ENCODE data around the gene SUN3.
"Not testable (repeated sequence)": the region's sequence is repeated elsewhere in the genome, so short reads cannot be mapped to it uniquely, and the experiment has no call there.

SUN3 gene

DNA sequence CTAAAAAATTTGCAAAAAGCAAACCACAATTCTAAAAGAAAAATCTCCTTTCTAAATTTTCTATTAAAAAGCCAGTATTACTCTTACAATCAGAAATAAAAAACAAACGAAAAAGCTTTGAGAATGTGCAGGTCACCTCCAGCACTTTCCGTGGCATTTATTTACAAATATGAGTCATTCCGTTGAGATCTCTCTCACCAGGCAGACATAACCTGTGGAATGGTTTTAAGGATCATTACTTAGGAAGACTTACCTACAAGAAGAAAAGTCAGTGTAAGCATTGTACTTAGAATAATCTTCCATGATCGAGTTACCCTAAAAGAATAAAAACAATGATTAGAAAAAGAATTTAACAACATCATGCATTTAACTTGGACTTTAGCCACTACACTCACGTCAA lies 3.3 kb downstream of the SUN3 start:
- DNase-seq (ENCODE audit: low read depth): no peak

- no peak for DNase-seq (ENCODE audit: low read depth)
Observed at GRCh38 chr7:48017674-48018073, 11.2 kb downstream of the SUN3 start.

- DNase-seq (ENCODE audit: low read depth): no peak
Observed at GRCh38 chr7:48016641-48017040, 12.3 kb downstream of the SUN3 start.

DNA sequence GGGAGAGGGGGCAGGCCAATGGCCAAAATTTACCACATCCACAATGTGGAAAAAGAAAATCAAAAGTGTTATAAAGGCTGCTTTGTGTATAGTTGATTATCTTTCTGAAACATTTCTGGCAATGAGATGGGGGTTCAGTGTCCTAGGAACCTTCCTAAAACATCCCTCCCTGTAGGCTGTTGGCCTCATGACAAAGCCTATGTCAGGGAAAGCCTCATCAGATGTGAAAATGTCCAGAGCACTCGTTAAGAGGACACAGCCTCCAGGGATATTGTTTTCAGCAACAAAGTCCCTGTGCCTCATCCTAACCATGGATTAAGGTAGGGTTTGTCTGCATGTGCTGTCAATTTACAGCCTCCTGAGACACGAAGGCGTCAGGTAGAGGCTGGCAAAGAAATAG lies 17.0 kb downstream of the SUN3 start:
- no peak for DNase-seq (ENCODE audit: low read depth)

- no peak for DNase-seq (ENCODE audit: low read depth)
Observed at GRCh38 chr7:48011323-48011722, 17.6 kb downstream of the SUN3 start.

GRCh38 chr7:48009954-48010353 lies 19.0 kb downstream of the SUN3 start:
- DNase-seq (ENCODE audit: low read depth): no peak

- DNase-seq (ENCODE audit: low read depth): no peak
Observed at GRCh38 chr7:48009257-48009656, 19.6 kb downstream of the SUN3 start.

GRCh38 chr7:48006866-48007265 lies 22.0 kb downstream of the SUN3 start:
- DNase-seq (ENCODE audit: low read depth): no peak

DNA sequence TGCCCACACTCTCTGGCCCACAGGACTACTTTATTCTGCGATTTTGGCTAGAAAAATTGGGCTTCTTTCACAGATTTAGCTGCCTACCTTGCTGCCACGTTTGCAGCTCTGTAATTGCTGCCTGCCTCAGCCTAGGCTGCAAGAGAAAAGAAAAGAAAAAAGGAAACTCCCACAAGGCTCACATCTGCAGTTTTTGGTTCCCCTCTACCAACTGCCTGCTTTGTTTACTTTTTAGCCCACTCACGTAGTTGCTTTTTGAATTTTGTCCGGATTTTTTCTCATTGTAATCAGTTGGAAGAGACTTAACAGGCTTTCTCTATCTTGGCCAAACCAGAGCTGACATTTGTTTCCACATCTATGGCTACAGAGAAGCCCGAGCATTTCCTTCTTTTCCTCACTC lies 24.3 kb downstream of the SUN3 start:
- DNase-seq (ENCODE audit: low read depth): no peak

GRCh38 chr7:48004032-48004431 lies 24.9 kb downstream of the SUN3 start:
- no peak for DNase-seq (ENCODE audit: low read depth)

DNA sequence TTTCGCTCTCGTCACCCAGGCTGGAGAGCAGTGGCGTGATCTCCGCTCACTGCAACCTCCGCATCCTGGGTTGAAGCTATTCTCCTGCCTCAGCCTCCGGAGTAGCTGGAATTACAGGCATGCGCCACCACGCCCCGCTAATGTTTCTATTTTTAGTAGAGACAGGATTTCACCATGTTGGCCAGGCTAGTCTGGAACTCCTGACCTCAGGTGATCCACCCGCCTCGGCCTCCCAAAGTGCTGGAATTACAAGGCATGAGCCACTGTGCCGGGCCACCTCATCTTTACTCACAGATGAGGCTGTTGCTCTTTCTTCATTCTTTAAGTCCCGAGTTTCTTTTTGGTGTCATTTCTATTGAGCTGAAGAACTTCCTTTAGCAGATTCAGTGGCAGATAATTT lies 28.7 kb downstream of the SUN3 start:
- not testable (repeated sequence) for DNase-seq (ENCODE audit: low read depth)

DNA sequence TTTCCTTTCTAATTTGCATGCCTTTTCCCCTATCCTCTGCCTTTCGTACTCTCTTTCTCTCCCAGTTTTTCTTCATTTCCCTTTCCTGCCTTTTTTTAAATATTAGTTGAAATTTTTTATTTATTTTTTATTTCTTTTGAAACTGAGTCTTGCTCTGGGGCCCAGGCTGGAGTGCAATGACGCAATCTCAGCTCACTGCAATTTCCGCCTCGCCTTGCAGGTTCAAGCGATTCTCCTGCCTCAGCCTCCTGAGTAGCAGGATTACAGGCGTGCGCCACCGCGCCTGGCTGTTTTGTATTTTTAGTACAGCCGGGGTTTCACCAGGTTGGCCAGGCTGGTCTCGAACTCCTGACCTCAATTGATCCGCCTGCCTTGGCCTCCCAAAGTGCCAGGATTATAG lies 29.5 kb downstream of the SUN3 start:
- no peak for DNase-seq (ENCODE audit: low read depth)

GRCh38 chr7:47992446-47992845 lies 36.5 kb downstream of the SUN3 start:
- DNase-seq (ENCODE audit: low read depth): no peak

- DNase-seq (ENCODE audit: low read depth): peak; percentile 73
Observed at GRCh38 chr7:47991741-47992311, 37.1 kb downstream of the SUN3 start.

- no peak for DNase-seq (ENCODE audit: low read depth)
Observed at GRCh38 chr7:47991270-47991669, 37.6 kb downstream of the SUN3 start.

DNA sequence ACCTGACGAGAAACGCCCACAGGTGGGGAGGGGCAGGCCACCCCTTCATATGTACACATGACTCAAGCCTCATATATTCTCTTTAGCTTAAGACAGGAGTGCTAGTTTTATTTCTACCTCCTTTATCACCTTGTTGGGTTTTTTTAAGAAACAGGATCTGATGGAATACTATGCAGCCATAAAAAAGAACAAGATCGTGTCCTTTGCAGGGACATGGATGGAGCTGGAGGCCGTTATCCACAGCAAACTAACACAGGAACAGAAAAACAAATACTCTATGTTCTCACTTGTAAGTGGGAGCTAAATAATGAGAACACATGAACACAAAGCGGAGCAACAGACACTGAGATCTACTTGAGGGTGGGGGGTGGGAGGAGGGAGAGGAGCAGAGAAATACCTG lies 38.3 kb downstream of the SUN3 start:
- DNase-seq (ENCODE audit: low read depth): no peak

DNA sequence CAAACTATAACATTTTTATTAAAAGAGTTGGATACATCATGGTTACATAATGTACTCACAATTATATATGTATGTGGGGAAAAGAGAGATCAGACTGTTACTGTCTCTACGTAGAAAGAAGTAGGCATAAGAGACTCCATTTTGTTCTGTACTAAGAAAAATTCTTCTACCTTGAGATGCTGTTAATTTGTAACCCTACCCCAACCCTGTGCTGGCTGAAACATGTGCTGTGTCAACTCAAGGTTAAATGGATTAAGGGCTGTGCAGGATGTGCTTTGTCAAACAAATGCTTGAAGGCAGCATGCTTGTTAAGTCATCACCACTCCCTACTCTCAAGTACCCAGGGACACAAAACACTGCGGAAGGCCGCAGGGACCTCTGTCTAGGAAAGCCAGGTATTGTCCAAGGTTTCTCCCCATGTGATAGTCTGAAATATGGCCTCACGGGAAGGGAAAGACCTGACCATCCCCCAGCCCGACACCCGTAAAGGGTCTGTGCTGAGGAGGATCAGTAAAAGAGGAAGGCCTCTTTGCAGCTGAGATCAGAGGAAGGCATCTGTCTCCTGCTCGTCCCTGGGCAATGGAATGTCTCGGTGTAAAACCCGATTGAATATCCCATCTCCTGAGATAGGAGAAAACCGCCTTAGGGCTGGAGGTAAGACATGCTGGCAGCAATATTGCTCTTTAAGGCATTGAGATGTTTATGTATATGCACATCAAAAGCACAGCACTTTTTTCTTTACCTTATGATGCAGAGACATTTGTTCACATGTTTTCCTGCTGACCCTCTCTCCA lies 39.1 kb downstream of the SUN3 start:
- not testable (repeated sequence) for DNase-seq (ENCODE audit: low read depth)

- DNase-seq (ENCODE audit: low read depth): no peak
Observed at GRCh38 chr7:47988496-47989386, 40.2 kb downstream of the SUN3 start.

DNA sequence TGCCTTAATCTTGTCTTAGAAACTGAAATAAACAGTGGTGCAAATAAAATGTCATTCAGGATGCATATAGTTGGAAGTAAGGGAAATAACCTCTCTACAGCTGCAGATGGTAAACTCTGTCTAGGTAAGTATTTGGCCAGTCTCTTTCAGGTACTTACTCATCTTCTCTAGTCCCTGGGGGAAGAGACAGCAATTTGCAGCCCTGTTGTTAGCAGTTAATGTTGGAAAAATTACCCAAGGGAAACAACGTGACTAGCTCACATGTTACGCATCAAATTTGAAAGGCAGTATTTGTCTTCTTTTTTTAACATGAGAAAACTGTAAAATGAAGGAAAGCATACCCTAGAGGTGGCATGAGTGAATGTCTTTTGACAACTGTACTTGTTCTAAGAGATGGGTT lies 46.3 kb downstream of the SUN3 start:
- no peak for DNase-seq (ENCODE audit: low read depth)

- not testable (repeated sequence) for DNase-seq (ENCODE audit: low read depth)
Observed at GRCh38 chr7:47980648-47981047, 48.3 kb downstream of the SUN3 start.

GRCh38 chr7:47979832-47980181 lies 49.1 kb downstream of the SUN3 start:
- no peak for DNase-seq (ENCODE audit: low read depth)

GRCh38 chr7:47979145-47979831 lies 49.6 kb downstream of the SUN3 start, which contains the start of gene HUS1:
TSS of gene HUS1 (minus strand) at chr7:47979615. CDS start at chr7:47979519, 96 bp downstream.
- DNase-seq (ENCODE audit: low read depth): peak; percentile 89
